ENCODE measurements around the gene FXYD5. TPM values are rescaled to one million over a fixed set of nuclear protein-coding genes. Genes with fewer than 3 reads are reported as not detected.

The FXYD5 gene
- total RNA-seq, 1 experiment from 2014 or later: 760 TPM

DNA sequence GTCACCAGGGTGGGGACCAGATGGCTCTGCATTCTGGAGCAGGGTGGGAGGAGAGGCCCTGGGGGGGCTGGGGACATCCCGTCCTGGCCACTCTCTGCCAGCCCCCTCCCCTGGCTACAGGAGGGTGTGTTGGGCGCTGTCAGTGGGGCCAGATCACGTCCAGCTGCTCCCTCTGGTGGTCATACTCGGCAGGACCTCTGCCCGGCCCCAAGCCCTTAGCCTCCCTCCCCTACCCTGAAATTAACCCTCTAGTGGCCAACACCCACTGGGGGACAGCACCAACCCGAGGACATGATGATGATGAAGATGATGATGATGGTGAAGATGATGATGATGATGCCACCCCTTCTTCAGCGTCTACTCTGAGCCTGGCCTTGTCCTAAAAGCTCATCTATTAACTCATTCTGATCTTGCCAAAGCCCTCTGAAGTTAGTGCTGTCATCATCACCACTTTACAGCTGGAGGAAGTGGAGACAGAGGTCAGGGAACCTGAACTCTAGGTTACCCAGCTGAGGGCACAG lies 19.1 kb upstream of the FXYD5 start:
- no peak overlapping the region for H3K4me3 Mint-ChIP-seq (ENCODE audit: low read depth, unreplicated experiment)
- intact Hi-C loops (cut with micrococcal nuclease; ENCODE audit: unreplicated experiment): loop anchor here (1.0 to 2.0 kb wide), 2 partner anchors 21 to 68 kb away; partner anchors contain the start of gene FXYD3
- DNase-seq: peak; percentile 89
- no peaks in the 10 kb centered on the region for H3K27me3 Mint-ChIP-seq (ENCODE audit: unreplicated experiment)
- no peak overlapping the region for H3K27ac Mint-ChIP-seq (ENCODE audit: unreplicated experiment)
- peaks cover 4% of the 10 kb centered on the region for H3K9me3 Mint-ChIP-seq (ENCODE audit: low read depth, unreplicated experiment)
- H3K4me1 Mint-ChIP-seq (ENCODE audit: low read depth, unreplicated experiment): peaks cover 27% of the 10 kb centered on the region
- BruUV-seq (replicated peaks): no TSS peak
- TF ChIP-seq, protein P1, sequence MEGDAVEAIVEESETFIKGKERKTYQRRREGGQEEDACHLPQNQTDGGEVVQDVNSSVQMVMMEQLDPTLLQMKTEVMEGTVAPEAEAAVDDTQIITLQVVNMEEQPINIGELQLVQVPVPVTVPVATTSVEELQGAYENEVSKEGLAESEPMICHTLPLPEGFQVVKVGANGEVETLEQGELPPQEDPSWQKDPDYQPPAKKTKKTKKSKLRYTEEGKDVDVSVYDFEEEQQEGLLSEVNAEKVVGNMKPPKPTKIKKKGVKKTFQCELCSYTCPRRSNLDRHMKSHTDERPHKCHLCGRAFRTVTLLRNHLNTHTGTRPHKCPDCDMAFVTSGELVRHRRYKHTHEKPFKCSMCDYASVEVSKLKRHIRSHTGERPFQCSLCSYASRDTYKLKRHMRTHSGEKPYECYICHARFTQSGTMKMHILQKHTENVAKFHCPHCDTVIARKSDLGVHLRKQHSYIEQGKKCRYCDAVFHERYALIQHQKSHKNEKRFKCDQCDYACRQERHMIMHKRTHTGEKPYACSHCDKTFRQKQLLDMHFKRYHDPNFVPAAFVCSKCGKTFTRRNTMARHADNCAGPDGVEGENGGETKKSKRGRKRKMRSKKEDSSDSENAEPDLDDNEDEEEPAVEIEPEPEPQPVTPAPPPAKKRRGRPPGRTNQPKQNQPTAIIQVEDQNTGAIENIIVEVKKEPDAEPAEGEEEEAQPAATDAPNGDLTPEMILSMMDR (IDR thresholded peaks at IDR 0.05; ENCODE audit: unreplicated experiment): peak; percentile 98
- CTCF ChIA-PET: interaction anchor here (1.0 to 2.3 kb wide), 4 partner anchors 18 to 80 kb away, joined by 5 to 13 read pairs (median 8); partner anchors contain the start of gene FXYD3
- H3K36me3 Mint-ChIP-seq (ENCODE audit: insufficient read depth, unreplicated experiment): peaks cover 10% of the 10 kb centered on the region

DNA sequence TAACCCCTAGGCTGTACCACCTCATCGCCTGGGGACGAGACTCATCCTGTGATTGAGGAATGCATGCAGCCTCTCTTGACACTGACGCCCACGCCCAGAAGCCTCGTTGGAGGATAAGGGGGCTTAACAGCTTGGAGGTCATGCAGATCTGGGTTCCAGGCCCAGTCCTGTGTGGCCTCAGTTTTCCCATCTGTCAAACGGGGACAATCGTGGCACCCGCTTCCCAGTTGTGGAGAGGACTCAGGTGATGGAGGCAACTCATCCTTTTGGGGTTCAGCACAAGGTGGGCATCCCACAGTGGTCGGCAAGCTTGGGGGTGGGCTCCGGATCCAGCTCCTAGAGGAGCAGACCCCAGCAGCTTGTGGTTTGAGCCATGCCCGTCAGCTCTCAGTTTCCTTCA lies 18.3 kb upstream of the FXYD5 start:
- Mint-ChIP-seq H3K9me3 (ENCODE audit: low read depth, unreplicated experiment) (peaks cover 4% of the 10 kb centered on the region), H3K36me3 (ENCODE audit: insufficient read depth, unreplicated experiment) (peaks cover 11% of the 10 kb centered on the region), H3K27ac (ENCODE audit: unreplicated experiment) (no peak overlapping the region), H3K4me3 (ENCODE audit: low read depth, unreplicated experiment) (no peak overlapping the region), H3K27me3 (ENCODE audit: unreplicated experiment) (no peaks in the 10 kb centered on the region), H3K4me1 (ENCODE audit: low read depth, unreplicated experiment) (peaks cover 30% of the 10 kb centered on the region)
- TF ChIP-seq, protein P1 (IDR thresholded peaks at IDR 0.05; ENCODE audit: unreplicated experiment): no peak
- CTCF ChIA-PET: interaction anchor here (1.0 to 2.3 kb wide), 6 partner anchors 19 to 80 kb away, joined by 3 to 13 read pairs (median 6); partner anchors contain the start of gene FXYD3
- no peak for DNase-seq
- intact Hi-C loops (cut with micrococcal nuclease; ENCODE audit: unreplicated experiment): no loop called here
- BruUV-seq (replicated peaks): no TSS peak

DNA sequence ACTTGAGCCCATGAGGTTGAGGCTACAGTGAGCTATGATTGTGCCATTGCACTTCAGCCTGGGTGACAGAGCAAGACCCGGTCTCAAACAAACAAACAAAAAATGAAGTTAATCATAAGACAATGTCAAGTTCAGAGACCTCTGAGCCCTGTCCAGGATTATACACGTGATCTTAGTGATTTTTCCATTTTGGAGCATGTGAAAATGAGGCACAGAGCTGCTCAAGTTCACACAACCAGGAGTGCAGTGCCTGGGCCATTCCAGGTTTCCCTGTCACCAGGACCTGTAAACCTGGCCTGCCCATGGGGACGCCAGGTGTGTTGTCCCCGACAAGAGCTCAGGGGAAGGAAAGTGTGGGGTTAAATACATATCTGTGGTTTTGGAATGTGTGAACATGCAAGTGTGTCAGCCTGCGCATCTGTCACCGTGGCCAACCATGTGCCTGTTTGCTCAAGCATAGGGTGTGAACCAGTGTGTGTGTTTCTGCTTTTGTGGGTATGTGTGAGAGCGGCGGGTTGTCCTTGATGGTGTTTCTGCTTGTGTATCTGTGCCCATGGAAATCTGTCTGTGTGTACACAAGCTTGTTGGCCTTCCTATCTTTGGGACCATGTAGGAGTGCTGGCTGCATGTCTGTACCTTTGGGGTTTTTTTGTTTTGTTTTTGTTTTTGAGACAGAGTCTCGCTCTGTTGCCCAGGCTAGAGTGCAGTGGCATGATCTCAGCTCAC lies 17.4 kb upstream of the FXYD5 start:
- CTCF ChIA-PET: interaction anchor here (0.5 to 1.8 kb wide), 6 partner anchors 24 to 99 kb away, joined by 3 to 5 read pairs (median 4); no protein-coding TSS in a partner anchor
- intact Hi-C loops (cut with micrococcal nuclease; ENCODE audit: unreplicated experiment): no loop called here
- Mint-ChIP-seq H3K36me3 (ENCODE audit: insufficient read depth, unreplicated experiment) (peaks cover 17% of the 10 kb centered on the region), H3K4me3 (ENCODE audit: low read depth, unreplicated experiment) (no peak overlapping the region), H3K9me3 (ENCODE audit: low read depth, unreplicated experiment) (peaks cover 4% of the 10 kb centered on the region), H3K4me1 (ENCODE audit: low read depth, unreplicated experiment) (peaks cover 37% of the 10 kb centered on the region), H3K27me3 (ENCODE audit: unreplicated experiment) (no peaks in the 10 kb centered on the region), H3K27ac (ENCODE audit: unreplicated experiment) (no peak overlapping the region)
- TF ChIP-seq, protein P1 (IDR thresholded peaks at IDR 0.05; ENCODE audit: unreplicated experiment): no peak
- BruUV-seq (replicated peaks): no TSS peak
- no peak for DNase-seq

DNA sequence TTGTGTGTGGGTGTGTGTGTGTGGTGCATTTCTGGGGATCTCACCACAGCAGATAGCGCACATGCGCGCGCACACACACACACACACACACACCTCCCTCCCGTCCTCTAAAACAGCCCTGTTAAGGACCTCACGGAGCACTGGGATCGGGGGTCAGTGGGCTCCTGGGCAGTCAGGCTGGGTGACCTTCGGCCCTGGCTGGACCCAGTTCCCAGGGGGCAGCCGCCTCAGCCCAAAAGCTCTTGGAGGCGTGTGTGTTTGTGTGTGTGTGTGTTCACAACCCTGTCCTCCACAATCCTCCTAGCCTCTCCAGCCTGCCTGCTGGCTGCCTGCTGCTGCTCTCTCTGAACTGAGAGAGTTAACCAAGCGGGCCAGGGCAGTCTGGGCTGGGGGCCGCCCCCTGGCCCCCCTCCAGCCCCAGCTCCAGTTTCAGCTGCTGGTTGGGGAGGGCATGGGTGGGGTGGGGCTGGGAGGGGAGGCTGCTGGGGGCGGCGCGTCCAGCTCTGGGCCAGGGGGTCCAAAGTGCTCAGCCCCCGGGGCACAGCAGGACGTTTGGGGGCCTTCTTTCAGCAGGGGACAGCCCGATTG lies 16.1 kb upstream of the FXYD5 start, which contains the start of gene FXYD1:
FXYD1 (plus strand) TSS at position 520 of the 588 bp plus-strand sequence. CDS start 1,256 bp downstream, outside the sequence.
- no peak within 1 kb of the TSS for H3K4me3 Mint-ChIP-seq (ENCODE audit: low read depth, unreplicated experiment)
- CTCF ChIA-PET: interaction anchor here (0.8 to 1.8 kb wide), 3 partner anchors 69 to 100 kb away, joined by 3 to 5 read pairs (median 4); no protein-coding TSS in a partner anchor
- H3K36me3 Mint-ChIP-seq (ENCODE audit: insufficient read depth, unreplicated experiment): peaks cover 16% of the 10 kb centered on the region
- no peak within 1 kb of the TSS for H3K27ac Mint-ChIP-seq (ENCODE audit: unreplicated experiment)
- TF ChIP-seq, protein P1 (IDR thresholded peaks at IDR 0.05; ENCODE audit: unreplicated experiment): no peak
- intact Hi-C loops (cut with micrococcal nuclease; ENCODE audit: unreplicated experiment): no loop called here
- peaks cover 39% of the 10 kb centered on the region for H3K4me1 Mint-ChIP-seq (ENCODE audit: low read depth, unreplicated experiment)
- peaks cover 4% of the 10 kb centered on the region for H3K27me3 Mint-ChIP-seq (ENCODE audit: unreplicated experiment)
- BruUV-seq (replicated peaks): no TSS peak
- DNase-seq: no peak
- no peaks in the 10 kb centered on the region for H3K9me3 Mint-ChIP-seq (ENCODE audit: low read depth, unreplicated experiment)
